DOHH2 (cell line): ENCODE results near the gene DUS3L.
A peak's percentile ranks its signal among the peaks of the same experiment; 100 is the strongest.

ENCODE experiments used
- H3F3A ChIP-seq: fragments of 200-600 bp; sonication (generic), shearing (Covaris generic); 2 replicates; pipeline ENCODE4 v1.6.0; 2016; ENCODE audit warnings: antibody characterized with exemption, mild to moderate bottlenecking; ENCODE audit not compliant: control insufficient read depth, insufficient read depth
- H3K27ac ChIP-seq: fragments of 200-600 bp; sonication (generic); 2 replicates; pipeline ENCODE4 v1.5.1; 2014; ENCODE audit warnings: low read depth, mild to moderate bottlenecking, low read length, moderate library complexity
- H3K27me3 ChIP-seq: fragments of 200-600 bp; sonication (generic); 2 replicates; pipeline ENCODE4 v1.6.1; 2014; ENCODE audit warnings: mild to moderate bottlenecking, low read length, mixed read lengths; ENCODE audit not compliant: control insufficient read depth
- H3K36me3 ChIP-seq: fragments of 200-600 bp; sonication (generic); 2 replicates; pipeline ENCODE4 v1.6.1; 2014; ENCODE audit warnings: mild to moderate bottlenecking, low read length, moderate library complexity, mixed read lengths; ENCODE audit not compliant: control insufficient read depth
- H3K4me1 ChIP-seq: fragments of 200-600 bp; sonication (generic); 2 replicates; pipeline ENCODE4 v1.6.1; 2014; ENCODE audit warnings: mild to moderate bottlenecking, low read length, mixed read lengths; ENCODE audit not compliant: control insufficient read depth
- H3K4me2 ChIP-seq: fragments of 200-600 bp; sonication (generic); 2 replicates; pipeline ENCODE4 v1.6.0; 2014; ENCODE audit warnings: mild to moderate bottlenecking, low read length, moderate library complexity
- H3K4me3 ChIP-seq: fragments of 200-600 bp; sonication (generic); 2 replicates; pipeline ENCODE4 v1.5.1; 2014; ENCODE audit warnings: mild to moderate bottlenecking, low read length, mixed read lengths
- H3K79me2 ChIP-seq: fragments of 200-600 bp; sonication (generic); 2 replicates; pipeline ENCODE4 v1.6.1; 2014; ENCODE audit warnings: mild to moderate bottlenecking, low read length, mixed read lengths; ENCODE audit not compliant: control insufficient read depth
- H3K9me2 ChIP-seq: fragments of 200-600 bp; sonication (generic); replicated peaks from 2 replicates; pipeline ENCODE4 v1.6.1; 2014; ENCODE audit warnings: mild to moderate bottlenecking, low read length, mixed read lengths; ENCODE audit not compliant: control insufficient read depth
- H3K9me3 ChIP-seq: fragments of 200-600 bp; sonication (generic); 2 replicates; pipeline ENCODE4 v1.6.1; 2014; ENCODE audit warnings: antibody characterized with exemption, low read length, mixed read lengths; ENCODE audit not compliant: control insufficient read depth, insufficient read depth
- H4K20me1 ChIP-seq: fragments of 200-600 bp; sonication (generic); 2 replicates; pipeline ENCODE4 v1.6.0; 2014; ENCODE audit warnings: low read depth, mild to moderate bottlenecking, antibody characterized with exemption, low read length, moderate library complexity; ENCODE audit not compliant: control insufficient read depth, insufficient read depth
- EZH2phosphoT487 ChIP-seq: fragments of 200-600 bp; sonication (generic); IDR thresholded peaks from 2 replicates; pipeline ENCODE4 v1.6.1; 2017; ENCODE audit warnings: borderline replicate concordance, mild to moderate bottlenecking, antibody characterized with exemption, low read length, moderate library complexity, mixed read lengths
- TF ChIP-seq, protein P1 (sequence below): fragments of 200-600 bp; sonication (generic); IDR thresholded peaks from one replicate; pipeline ENCODE4 v1.5.1; 2014; ENCODE audit warnings: antibody characterized with exemption, mild to moderate bottlenecking, low read depth, low read length; ENCODE audit not compliant: poor library complexity, severe bottlenecking

Gene DUS3L, protein sequence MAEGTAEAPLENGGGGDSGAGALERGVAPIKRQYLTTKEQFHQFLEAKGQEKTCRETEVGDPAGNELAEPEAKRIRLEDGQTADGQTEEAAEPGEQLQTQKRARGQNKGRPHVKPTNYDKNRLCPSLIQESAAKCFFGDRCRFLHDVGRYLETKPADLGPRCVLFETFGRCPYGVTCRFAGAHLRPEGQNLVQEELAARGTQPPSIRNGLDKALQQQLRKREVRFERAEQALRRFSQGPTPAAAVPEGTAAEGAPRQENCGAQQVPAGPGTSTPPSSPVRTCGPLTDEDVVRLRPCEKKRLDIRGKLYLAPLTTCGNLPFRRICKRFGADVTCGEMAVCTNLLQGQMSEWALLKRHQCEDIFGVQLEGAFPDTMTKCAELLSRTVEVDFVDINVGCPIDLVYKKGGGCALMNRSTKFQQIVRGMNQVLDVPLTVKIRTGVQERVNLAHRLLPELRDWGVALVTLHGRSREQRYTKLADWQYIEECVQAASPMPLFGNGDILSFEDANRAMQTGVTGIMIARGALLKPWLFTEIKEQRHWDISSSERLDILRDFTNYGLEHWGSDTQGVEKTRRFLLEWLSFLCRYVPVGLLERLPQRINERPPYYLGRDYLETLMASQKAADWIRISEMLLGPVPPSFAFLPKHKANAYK

DNA sequence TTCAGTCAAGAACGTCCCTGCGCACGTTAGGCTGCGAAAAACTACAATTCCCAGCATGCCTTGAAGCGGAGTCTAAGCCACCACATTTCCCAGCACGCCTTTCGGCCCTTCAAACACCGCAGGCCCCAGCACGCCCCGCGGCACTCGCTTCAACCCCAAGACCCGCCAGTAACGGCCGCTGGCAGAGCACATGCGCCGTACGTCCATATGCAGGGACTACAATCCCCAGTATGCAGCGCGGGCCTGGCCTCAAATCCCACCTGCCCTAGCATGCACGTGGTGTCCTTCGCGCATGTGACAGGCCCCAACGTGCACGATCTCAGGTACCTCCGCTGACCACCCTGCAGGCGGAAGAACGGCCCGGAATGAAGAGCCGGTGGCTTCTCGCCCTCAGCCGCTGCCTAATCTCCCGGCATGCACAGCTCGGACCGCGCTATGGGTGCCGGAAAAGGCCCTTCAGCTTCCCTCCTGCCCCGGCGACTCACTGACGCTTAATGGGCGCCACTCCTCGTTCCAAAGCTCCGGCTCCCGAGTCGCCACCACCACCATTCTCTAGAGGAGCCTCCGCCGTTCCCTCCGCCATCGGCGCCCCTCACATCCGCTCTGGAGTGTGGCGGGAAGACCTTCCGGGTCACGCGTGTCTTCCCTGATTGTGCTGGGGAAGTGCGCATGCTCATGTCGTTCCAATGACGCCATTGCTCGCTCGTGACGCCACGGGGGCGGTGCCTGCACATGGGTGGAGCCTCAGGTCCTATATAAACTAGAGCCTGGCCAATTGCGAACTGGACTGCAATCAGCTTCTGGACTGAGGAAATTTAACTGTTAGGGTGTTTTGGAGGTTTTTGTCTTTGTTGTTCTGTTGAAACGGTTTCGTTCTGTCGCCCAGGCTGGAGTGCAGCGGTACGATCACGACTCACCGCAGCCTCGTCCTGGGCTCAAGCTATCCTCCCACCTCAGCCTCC, at the start of gene DUS3L:
Gene DUS3L (minus strand): TSS at position 605 of the 962 bp plus-strand sequence. CDS start 22 bp downstream, at position 583.
- Histone ChIP-seq H3K4me3 (peak within 1 kb of the TSS; percentile 100), H4K20me1 (0 out of 2 replicates have a peak, but pooled peaks cover 4% of the 10 kb centered on the region), H3K4me1 (peaks cover 11% of the 10 kb centered on the region), H3K27ac (peak within 1 kb of the TSS; percentile 92), H3K79me2 (peaks cover 20% of the 10 kb centered on the region), H3K9me3 (no peaks in the 10 kb centered on the region), H3K4me2 (peak within 1 kb of the TSS; percentile 96), H3F3A (no peaks in the 10 kb centered on the region), H3K36me3 (peaks cover 49% of the 10 kb centered on the region), H3K9me2 (no peaks in the 10 kb centered on the region), H3K27me3 (no peaks in the 10 kb centered on the region)
- no peak for TF ChIP-seq EZH2phosphoT487
- TF ChIP-seq, protein P1, sequence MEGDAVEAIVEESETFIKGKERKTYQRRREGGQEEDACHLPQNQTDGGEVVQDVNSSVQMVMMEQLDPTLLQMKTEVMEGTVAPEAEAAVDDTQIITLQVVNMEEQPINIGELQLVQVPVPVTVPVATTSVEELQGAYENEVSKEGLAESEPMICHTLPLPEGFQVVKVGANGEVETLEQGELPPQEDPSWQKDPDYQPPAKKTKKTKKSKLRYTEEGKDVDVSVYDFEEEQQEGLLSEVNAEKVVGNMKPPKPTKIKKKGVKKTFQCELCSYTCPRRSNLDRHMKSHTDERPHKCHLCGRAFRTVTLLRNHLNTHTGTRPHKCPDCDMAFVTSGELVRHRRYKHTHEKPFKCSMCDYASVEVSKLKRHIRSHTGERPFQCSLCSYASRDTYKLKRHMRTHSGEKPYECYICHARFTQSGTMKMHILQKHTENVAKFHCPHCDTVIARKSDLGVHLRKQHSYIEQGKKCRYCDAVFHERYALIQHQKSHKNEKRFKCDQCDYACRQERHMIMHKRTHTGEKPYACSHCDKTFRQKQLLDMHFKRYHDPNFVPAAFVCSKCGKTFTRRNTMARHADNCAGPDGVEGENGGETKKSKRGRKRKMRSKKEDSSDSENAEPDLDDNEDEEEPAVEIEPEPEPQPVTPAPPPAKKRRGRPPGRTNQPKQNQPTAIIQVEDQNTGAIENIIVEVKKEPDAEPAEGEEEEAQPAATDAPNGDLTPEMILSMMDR = no peak

DNA sequence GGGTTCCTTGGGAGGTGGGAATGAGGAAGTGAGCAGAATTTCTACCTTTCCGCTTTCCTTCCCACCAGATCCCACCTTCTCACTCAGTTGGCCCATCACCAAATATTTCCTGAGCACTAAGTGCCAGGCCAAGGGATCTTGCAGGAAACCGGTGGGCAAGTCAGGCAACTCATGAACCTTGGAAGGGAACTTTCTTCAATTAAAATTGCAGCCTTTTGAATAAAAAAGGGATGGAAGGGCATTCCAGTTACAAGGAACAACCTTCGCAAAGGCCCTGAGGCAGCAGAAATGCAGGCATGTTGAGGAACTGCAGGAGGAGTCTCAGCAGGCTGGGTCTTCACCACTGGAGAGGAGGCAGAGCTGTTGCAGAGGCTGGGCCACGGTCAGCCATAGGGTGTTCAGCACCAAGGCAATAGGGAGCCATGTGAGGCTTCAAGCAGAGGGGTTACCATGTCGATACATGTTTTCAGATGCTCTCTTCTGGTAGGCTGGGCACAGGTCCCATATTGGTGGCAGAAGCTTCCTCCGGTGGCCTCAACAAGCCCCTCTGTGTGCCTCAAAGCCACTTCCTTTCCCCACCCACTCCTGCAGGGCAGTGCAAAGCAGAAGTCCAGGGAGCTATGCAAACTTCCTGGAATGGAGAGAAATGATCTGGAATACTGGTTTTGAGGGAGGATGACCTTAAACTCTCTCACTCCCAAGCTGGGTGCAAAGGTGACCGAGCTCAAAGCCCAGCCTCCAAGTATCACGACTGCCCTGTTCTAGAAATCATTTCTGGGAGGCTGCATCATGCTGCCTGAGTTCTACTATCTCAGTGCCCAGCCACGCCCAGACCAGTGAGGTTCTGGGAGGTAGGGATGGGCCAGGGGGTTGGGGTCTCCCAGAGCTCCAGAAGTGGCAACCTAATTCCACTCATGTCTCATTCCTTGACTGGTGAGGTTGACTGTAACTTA, 48.4 kb upstream of the DUS3L start, which contains the start of gene FUT6:
Gene FUT6 (minus strand): TSS at position 638 of the 953 bp plus-strand sequence. CDS start 7,135 bp downstream, outside the sequence.
- H3K27me3 ChIP-seq = no peaks in the 10 kb centered on the region
- H4K20me1 ChIP-seq = no peaks in the 10 kb centered on the region
- H3K27ac ChIP-seq = no peak within 1 kb of the TSS
- H3K9me3 ChIP-seq = no peaks in the 10 kb centered on the region
- H3K79me2 ChIP-seq = no peaks in the 10 kb centered on the region
- H3K4me2 ChIP-seq = no peak within 1 kb of the TSS
- no peak for TF ChIP-seq EZH2phosphoT487
- TF ChIP-seq, protein P1 = no peak
- H3K9me2 ChIP-seq = no peaks in the 10 kb centered on the region
- no peaks in the 10 kb centered on the region for H3F3A ChIP-seq
- no peaks in the 10 kb centered on the region; the same call in 1 of the 2 replicates for H3K4me1 ChIP-seq
- no peak within 1 kb of the TSS for H3K4me3 ChIP-seq
- no peaks in the 10 kb centered on the region for H3K36me3 ChIP-seq
